ENCODE measurements around the gene HPCAL1.

HPCAL1 gene

DNA sequence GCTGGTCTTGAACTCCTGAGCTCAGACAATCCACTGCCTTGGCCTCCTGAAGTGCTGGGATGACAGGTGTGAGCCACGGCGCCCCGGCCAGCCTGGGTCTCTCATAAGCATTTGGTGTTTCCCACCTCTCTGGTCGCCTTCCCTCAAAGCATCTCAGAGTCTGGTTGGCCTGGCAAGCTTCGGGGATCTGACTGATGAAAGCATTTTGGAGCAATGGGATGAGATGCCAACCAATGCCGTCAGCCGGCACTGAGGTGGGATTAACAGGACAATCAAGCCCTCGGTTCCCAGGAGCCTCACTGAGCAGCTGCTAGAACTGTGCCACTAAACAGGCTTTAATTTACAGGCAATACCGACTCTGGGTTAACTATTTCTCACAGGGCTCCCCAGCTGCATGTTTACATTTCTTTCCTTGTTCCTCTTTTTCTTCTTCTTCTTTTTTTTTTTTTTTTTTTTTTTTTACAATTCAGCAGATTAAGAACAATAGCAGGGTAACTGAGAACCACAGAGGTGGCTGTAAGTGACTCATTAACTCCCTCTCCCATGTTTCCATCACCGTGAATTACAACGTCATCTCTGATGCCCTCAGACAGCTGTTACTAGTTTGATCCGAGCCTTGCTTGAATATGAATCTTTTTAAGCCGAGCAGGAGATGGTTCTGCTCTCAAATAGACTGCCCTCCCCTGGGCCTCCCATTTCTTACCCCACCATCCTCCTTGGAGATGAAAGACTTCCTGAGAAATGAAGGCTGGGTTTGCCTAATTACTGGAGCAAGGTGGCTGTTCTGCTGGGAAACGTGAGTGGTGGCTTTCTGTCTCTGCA lies 107.5 kb downstream of the HPCAL1 start:
- DNase-seq = no peak

DNA sequence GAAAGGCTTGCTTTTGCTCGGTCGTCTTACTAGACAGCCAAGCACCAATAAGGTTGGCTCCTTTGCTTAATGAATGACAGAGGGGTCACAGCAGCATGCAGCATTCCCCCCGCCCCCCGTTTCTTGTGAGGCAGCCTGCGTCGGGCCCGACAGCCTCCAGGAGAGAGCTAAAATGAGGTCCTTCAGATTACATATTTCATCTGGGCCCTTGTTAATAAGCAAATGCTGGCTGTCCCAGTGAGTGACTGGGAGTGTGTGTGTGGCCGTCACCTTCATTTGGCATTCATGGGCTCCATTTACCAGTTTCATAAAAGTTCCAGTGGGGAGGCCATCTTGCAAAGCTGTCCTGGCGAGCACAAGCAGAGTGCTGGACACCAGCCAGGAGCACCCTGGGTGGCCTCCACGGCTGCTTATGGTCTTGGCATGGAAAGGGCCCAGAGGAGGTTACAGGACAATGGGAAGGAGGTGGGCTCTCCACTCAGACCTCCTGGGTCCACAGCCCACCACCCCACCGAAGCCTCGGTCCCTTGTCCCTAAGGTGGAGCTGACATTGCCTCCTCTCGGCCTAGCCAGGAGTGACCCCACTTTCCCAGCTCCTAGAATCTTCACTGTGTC lies 108.2 kb downstream of the HPCAL1 start:
- no peak for DNase-seq

GRCh38 chr2:10411557-10411956 lies 108.9 kb downstream of the HPCAL1 start:
- no peak for DNase-seq

- DNase-seq = no peak
Observed at GRCh38 chr2:10412380-10412779, 109.7 kb downstream of the HPCAL1 start.

DNA sequence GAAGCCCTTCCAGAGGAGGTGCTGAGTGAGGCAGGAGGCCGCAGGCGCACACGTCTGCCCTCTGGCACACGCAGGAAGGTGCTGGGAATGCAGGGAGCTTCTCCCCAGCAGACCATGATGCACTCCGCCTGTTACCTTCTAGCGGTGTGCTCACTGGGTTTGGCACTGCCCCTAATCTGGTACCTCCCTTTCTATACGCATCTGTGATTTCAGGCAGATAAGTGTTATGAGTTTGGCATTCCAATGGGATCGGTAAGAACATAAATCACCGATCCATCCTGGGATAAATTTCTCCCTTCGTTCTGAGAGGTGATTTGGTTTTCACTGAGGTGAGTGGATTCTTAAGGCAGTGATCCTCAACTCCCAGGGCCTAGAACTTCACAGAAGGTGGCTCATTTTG lies 110.8 kb downstream of the HPCAL1 start:
- no peak for DNase-seq

- no peak for DNase-seq
Observed at GRCh38 chr2:10413991-10414451, 111.3 kb downstream of the HPCAL1 start.

DNA sequence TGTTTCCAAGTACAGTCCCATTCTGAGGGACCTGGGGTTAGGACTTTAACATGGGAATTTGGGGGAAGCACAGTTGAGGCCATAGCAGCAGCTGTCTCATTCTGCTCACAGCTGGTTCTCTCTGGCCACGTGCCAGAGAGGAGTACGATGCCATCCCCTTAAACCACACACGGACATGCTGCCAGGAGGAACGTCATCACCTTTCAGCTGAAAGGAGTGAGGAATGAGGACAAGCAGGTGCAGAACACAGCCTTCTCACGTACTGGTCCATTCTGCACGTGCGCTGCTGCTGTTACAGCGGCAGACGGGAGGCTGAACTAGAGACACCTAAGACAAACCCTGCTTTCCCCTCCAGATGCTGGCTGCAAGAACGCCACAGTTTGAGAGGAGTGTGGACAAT lies 111.9 kb downstream of the HPCAL1 start:
- DNase-seq = no peak

DNA sequence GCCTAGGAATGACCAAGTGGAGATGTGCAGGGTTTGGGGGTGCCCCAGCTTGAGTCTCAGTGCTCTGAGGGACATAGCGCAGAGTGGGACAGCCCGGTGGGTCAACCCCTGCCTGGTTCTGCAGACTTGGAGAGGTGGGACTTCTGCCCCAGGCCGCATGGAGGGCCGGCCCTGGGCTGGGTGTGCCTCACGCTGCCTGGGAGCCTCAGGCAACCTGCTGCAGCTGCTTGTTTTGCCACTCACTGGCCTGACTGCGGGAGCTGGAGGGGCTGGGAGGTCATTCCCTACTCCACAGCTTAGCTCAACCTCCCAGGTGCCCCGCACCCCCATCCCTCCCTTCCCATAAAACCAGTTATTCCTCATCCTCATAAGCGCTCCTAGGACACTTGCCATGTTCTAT lies 112.3 kb downstream of the HPCAL1 start:
- DNase-seq = no peak

GRCh38 chr2:10415640-10416039 lies 112.9 kb downstream of the HPCAL1 start:
- DNase-seq = no peak

GRCh38 chr2:10417551-10418335 lies 115.0 kb downstream of the HPCAL1 start:
- no peak for DNase-seq

DNA sequence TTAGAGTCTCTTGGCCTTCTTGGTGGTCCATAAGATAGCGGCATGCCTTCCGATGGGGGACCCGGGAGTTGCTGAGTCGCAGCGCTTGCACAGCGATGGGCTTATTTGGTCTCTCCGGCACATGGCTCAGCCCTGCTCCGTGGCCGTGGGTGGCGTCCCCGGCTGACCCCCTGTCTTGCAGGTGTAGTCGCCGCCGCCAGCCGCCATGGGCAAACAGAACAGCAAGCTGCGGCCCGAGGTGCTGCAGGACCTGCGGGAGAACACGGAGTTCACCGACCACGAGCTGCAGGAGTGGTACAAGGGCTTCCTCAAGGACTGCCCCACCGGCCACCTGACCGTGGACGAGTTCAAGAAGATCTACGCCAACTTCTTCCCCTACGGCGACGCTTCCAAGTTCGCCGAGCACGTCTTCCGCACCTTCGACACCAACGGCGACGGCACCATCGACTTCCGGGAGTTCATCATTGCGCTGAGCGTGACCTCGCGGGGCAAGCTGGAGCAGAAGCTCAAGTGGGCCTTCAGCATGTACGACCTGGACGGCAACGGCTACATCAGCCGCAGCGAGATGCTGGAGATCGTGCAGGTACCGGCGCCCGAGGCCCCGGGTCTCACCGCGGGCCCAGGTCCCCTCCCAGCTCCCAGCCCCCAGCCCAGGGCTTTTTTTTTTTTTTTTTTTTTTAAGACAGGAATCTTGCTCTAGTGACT lies 117.0 kb downstream of the HPCAL1 start:
- no peak for DNase-seq

DNA sequence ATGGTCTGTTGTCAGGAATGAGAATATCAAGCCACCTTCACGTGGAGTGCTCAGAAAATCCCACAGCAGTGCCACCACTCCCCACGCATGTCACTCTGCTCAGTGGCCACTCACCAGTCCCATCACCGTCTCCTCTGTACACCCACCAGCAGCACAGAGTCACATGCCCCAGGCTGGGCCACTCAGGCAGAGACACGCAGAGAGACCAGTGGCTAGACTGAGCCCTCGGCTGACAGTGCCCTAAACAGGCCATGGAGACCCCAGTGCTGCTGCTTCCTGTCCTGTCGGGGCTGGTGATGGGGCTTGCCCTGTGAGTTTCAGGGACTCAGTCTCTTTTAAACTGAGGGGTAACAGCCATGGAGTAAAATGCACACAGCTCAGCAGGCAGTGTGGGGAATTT lies 119.5 kb downstream of the HPCAL1 start:
- no peak for DNase-seq

DNA sequence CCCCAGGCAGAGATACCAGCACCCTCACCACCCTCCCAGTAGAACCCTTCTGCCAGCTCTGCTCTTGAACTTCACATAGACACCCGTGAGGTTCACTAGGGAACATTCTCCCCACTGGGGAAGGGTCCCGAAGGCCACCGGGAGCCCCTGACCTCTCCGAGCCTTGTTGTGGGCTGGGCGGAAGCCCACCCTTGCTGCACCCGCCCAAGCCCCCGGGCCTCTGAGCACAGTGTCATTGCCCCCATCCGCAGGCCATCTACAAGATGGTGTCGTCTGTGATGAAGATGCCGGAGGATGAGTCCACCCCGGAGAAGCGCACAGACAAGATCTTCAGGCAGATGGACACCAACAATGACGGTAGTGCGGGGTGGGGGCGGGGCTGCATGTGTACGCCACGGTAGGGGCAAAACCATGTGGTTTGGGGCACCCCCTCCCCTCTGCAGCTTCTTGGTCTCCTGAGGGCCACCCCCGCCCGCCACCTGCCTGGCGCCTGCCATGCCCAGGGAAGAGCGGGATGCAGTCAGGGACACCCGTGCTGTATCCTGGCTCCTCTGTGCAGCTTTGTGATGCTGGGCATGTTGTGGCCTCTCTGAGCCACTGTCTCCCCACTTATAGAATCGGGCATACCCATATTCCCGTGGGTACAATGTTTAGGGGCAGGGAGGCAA lies 120.2 kb downstream of the HPCAL1 start:
- no peak for DNase-seq

DNA sequence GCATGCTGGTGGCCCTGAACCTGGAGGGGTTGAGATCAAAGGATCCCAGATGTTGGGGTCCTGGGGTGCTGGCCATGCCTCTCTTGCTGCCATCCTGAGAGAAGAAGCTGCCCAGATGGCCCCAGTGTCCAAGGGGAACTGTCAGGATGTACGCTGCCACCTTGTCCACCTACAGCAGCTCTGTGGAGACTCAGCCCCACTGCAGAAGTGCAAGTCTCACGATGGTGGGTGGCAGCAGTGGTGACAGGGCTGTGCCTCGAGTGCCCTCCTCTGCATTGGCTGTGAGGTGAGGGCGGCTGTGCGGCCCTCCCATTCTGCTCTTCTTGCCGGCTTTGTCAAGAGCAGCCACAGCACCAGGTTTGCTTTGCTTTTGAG lies 120.7 kb downstream of the HPCAL1 start:
- DNase-seq = no peak

DNA sequence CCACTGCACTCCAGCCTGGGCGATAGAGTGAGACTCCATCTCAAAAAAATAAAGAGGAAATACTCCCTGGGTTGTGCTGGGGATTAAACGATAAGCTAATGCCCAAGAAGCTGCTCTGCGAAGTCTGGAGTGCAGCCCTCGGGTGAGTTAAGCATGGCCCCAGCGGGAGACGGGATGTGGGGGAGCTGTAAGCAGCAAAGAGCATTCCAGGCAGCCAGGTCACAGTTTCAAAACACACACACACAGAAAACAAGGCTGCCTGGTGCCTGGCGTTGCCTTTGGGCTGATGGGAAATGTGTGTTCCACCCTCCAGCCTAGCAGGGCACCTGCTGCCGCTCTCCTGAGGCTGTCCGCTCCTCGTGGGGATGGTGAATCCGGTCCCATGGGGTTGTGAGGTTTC lies 121.3 kb downstream of the HPCAL1 start:
- DNase-seq = no peak

DNA sequence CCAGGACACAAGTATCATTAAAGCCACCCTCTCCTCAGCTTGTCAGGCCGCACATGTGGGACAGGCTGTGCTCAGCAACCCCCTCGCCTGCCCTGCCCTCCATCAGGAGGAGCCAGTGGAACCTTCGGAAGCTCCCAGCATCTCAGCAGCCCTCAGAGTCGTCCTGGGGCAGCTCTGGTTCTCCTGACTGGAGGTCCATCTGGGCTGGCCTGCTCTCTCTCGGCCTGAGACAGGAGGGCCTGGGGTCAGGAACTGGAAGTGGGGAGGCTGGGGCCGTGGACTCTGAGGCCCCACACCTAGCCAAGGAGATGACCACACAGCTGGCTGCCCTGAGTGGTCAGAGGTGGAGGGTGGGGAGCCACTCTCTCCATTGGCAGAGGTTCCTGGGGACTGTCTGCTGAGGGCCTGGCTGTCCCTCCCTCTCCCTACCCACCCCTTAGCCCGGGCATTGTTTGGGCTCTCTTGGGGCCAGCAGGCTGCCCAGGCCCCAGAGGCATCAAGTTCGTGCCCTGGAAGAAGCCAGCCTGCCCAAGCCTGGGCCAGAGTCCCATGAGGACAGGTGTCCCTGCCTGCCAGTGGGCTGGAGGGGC lies 122.3 kb downstream of the HPCAL1 start:
- no peak for DNase-seq

- no peak for DNase-seq
Observed at GRCh38 chr2:10425699-10426098, 123.0 kb downstream of the HPCAL1 start.

- no peak for DNase-seq
Observed at GRCh38 chr2:10426726-10427617, 124.3 kb downstream of the HPCAL1 start.

DNA sequence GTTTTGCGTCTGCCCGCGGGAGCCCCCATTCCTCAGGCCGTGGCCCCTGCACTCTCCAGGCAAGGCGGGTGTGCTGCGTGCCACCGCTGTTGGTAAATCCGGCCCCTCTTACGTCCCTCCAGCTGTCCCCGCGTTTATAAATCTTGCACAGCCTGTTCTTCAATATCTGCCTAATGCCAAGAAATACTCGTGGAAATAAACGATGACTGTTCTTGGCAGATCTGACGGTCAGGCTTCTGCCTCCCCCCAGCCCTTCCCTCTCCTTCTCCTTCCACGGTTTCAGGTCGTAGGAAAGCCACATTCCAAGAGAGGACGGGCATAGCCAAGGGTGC lies 124.9 kb downstream of the HPCAL1 start:
- no peak for DNase-seq

- no peak for DNase-seq
Observed at GRCh38 chr2:10428355-10428754, 125.7 kb downstream of the HPCAL1 start.

- no peak for DNase-seq
Observed at GRCh38 chr2:10428924-10429323, 126.2 kb downstream of the HPCAL1 start.
